GM12872 (cell line): Measurements from ENCODE around the gene GALM.

Experiments used
- CTCF ChIP-seq: IDR thresholded peaks from 3 replicates; pipeline ENCODE4 v1.5.1; 2011; ENCODE audit warnings: low read depth, mild to moderate bottlenecking, low read length, moderate library complexity; ENCODE audit not compliant: insufficient read depth

The GALM gene

GRCh38 chr2:38653715-38654527 is 12.0 kb upstream of the GALM start:
- TF ChIP-seq CTCF: no peak

GRCh38 chr2:38654528-38655381 is 11.2 kb upstream of the GALM start:
- no peak for TF ChIP-seq CTCF

GRCh38 chr2:38655441-38655840 is 10.5 kb upstream of the GALM start:
- TF ChIP-seq CTCF: no peak

DNA sequence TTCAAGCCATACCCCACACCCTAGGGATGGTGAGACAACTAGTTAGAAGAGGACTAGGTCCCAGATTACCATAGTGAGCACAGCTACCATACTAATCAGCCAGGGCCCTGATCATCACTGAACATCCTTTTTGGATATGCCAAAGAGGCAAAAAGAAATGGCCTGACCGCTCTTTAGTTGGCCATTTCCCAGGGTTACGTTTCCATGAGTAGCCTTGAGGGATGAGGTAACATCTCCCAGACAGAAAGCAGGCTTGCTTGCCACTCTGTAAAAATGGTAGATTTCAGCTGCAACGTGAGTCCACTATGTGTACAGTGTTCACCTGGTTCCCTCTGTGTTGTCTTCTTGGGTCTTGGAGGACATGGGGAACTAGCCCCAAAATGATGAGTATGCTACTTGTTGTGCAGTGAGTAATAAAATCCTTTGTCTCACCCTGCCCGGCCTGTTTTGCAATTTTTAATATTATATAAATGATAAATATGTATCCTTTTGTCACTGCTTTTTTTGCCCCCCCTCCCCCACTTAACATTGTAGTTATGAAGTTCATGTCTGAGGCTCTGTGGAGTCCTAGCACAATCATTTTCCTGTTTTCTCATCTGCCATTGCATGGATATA is 8.9 kb upstream of the GALM start:
- TF ChIP-seq CTCF: no peak

- TF ChIP-seq CTCF: no peak
These were observed 7.3 kb upstream of the GALM start for GRCh38 chr2:38658613-38659012.

DNA sequence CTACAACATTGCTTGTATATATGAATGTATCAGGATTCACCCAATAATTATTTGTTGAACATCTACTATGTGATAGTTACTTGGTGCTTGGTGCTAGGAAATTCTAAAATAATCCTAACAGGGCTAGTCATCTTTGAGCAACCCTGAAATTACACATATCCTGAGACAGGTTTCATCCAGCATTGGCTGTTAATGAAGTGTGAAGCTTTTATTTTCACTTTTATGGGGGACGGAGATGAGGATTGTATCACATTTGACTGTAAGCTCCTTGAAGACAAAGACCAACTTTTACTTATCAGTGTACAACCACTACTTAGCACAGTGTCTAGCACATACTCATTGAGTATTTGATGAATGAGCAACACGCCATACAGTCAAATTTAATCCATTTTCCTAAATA is 6.8 kb upstream of the GALM start:
- no peak for TF ChIP-seq CTCF

DNA sequence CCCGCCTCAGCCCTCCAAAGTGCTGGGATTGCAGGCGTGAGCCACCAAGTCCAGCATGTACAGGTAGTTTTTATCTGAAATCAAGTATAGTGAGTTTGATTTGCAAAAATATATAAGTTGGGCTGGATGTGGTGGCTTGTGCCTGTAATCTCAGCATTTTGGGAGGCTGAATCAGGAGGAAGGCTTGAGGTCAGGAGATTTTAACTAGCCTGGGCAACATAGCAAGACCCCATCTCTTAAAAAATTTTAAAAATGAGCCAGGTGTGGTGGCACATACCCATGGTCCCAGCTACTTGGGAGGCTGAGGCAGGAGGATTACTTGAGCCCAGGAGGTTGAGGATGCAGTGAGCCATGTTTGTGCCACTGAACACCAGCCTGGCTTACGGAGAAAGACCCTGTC is 5.6 kb upstream of the GALM start:
- no peak for TF ChIP-seq CTCF
